ENCODE measurements around the gene AXL.

GRCh38 chr19:41274802-41275201 lies 55.8 kb downstream of the AXL start:
- TF ChIP-seq CTCF (IDR thresholded peaks at IDR 0.05) = no peak
- TF ChIP-seq POLR2A (IDR thresholded peaks at IDR 0.05) = no peak

Data from Peyer's patch (tissue), 4 donors.